ENCODE measurements around the gene PKP3. TPM values are rescaled to one million over a fixed set of nuclear protein-coding genes. Genes with fewer than 3 reads are reported as not detected.

The PKP3 gene
- total and polyA plus RNA-seq, 7 donors: 0.10 to 0.75 (median 0.15) TPM; not detected in 2

DNA sequence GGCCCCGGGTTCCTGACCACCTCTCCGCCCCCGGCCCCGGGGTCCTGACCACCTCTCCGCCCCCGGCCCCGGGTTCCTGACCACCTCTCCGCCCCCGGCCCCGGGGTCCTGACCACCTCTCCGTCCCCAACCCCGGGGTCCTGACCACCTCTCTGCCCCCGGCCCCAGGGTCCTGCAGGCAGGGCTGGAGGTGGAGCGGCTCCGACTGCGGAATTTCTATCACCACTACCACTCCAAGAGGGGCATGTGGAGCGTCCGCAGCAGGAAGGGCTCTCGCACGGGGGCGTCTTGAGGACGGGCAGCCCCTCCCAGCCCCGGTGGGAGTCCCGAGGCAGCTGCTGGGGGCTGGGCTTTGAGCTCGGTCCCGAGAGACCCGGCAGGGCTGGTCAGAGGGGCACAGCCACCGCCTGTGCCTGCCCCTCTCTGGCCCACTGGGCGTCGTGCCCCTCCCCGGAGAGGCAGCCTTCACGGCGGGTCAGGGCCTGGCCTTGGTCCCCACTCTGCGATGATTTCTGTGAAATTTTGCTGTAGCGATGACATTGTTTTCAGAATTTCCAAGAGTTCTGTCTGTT, 12.4 kb upstream of the PKP3 start:
- Histone ChIP-seq H3K9me3 (peaks cover 4% of the 10 kb centered on the region), H3K4me3 (no peak overlapping the region), H3K36me3 (ENCODE audit: insufficient read depth in 1 of 2, low read depth in 1 of 2) (no peaks in the 10 kb centered on the region), H3K27me3 (ENCODE audit: insufficient read depth in 3 of 3, low read length in 2 of 3) (peaks cover 0 to 33% (median 15%) of the 10 kb centered on the region in 3 donors), H3K27ac (no peak overlapping the region), H3K4me1 (no peaks in the 10 kb centered on the region)
- 46 to 61% (median 57%) methylated on average over 24 to 30 of the region's 35 CpGs for WGBS, 3 donors
- intact Hi-C loops (cut with DNase I): no loop called here
- ATAC-seq (no peak), DNase-seq (no peak)
- TF ChIP-seq, protein P1, sequence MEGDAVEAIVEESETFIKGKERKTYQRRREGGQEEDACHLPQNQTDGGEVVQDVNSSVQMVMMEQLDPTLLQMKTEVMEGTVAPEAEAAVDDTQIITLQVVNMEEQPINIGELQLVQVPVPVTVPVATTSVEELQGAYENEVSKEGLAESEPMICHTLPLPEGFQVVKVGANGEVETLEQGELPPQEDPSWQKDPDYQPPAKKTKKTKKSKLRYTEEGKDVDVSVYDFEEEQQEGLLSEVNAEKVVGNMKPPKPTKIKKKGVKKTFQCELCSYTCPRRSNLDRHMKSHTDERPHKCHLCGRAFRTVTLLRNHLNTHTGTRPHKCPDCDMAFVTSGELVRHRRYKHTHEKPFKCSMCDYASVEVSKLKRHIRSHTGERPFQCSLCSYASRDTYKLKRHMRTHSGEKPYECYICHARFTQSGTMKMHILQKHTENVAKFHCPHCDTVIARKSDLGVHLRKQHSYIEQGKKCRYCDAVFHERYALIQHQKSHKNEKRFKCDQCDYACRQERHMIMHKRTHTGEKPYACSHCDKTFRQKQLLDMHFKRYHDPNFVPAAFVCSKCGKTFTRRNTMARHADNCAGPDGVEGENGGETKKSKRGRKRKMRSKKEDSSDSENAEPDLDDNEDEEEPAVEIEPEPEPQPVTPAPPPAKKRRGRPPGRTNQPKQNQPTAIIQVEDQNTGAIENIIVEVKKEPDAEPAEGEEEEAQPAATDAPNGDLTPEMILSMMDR (IDR thresholded peaks at IDR 0.05): no peak

DNA sequence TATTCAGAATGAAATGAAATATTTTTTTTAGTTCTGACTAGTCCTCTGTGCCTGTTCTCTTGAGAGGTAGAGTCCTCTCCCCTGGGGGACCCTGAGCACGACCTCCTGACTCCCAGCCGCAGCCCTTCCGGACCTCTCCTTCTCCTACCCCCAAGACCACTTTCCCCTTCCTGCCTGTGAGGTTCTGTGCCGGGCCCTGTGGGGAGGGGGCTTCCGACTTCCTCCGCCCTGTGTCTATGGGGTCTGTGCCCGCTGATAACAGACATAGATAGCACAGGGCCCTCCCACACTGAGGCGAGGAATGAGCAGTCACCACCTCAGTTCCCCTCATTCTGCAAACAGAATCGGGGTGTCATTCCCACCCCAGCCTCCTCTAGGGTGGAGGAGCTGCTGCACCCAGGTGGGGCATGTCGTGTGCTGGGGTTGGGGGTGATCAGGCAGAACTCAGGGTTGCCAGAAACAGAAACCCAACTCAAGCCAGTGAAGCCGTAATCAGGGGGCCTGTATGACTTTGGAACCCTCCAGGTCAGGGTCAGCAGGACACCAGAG, 11.9 kb upstream of the PKP3 start:
- Histone ChIP-seq H3K27me3 (ENCODE audit: insufficient read depth in 3 of 3, low read length in 2 of 3) (peaks cover 0 to 32% (median 15%) of the 10 kb centered on the region in 3 donors), H3K36me3 (ENCODE audit: insufficient read depth in 1 of 2, low read depth in 1 of 2) (no peaks in the 10 kb centered on the region), H3K9me3 (peaks cover 4% of the 10 kb centered on the region), H3K4me1 (no peaks in the 10 kb centered on the region), H3K27ac (no peak overlapping the region), H3K4me3 (no peak overlapping the region)
- 62 to 70% (median 65%) methylated on average over 11 of the region's 11 CpGs for WGBS, 3 donors
- ATAC-seq: no peak
- DNase-seq: no peak
- TF ChIP-seq, protein P1 (IDR thresholded peaks at IDR 0.05): no peak
- intact Hi-C loops (cut with DNase I): no loop called here

DNA sequence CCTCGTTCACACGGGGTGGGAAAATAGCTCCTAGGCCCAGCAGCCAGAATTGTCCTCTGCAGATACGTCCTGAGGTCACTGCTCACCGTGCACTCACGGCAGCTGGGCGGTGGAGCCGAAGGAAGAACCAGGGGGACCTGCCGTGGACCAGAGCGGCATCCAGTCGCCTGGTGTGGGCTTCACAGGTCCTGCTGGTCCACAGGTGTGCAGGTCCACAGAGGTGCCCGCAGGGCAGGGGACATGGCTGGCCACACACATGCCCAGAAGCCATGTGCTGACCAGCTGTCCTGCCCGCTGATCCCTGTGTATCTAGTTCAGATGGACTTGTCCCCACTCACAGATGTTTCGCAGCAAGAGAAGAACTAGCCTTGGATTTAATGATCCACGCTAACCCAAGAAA, 10.6 kb upstream of the PKP3 start:
- intact Hi-C loops (cut with DNase I): no loop called here
- Histone ChIP-seq H3K4me1 (no peaks in the 10 kb centered on the region), H3K36me3 (ENCODE audit: insufficient read depth in 1 of 2, low read depth in 1 of 2) (no peaks in the 10 kb centered on the region), H3K27me3 (ENCODE audit: insufficient read depth in 3 of 3, low read length in 2 of 3) (peaks cover 0 to 21% (median 13%) of the 10 kb centered on the region in 3 donors), H3K9me3 (peaks cover 4% of the 10 kb centered on the region), H3K4me3 (no peak overlapping the region), H3K27ac (no peak overlapping the region)
- 82 to 87% (median 85%) methylated on average over 14 of the region's 14 CpGs for WGBS, 3 donors
- no peak for ATAC-seq
- DNase-seq: no peak
- TF ChIP-seq, protein P1 (IDR thresholded peaks at IDR 0.05): no peak

DNA sequence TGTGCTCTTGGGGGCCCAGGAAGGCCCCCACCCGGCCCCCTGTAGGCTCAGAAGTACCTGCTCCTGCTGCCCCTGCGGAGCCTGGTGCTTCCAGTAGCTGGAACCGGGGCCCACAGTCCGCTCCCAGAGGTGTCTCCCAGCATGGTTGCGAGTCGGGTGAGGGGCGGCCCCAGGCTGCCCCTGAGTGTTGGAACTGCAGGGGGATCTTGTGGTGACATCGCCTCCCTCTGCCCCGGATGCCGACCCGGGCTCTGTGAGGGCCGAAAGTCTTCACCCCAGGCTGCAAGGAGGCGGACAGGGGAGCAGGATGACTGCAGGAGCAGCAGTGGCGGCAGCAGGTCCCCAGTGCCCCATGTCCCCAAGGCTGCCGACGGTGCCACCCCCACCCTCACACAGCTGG, 9.5 kb upstream of the PKP3 start:
- Histone ChIP-seq H3K4me3 (no peak overlapping the region), H3K27ac (no peak overlapping the region), H3K4me1 (no peaks in the 10 kb centered on the region), H3K36me3 (ENCODE audit: insufficient read depth in 1 of 2, low read depth in 1 of 2) (no peaks in the 10 kb centered on the region), H3K9me3 (peaks cover 4% of the 10 kb centered on the region), H3K27me3 (ENCODE audit: insufficient read depth in 3 of 3, low read length in 2 of 3) (peaks cover 0 to 19% (median 11%) of the 10 kb centered on the region in 3 donors)
- TF ChIP-seq, protein P1 (IDR thresholded peaks at IDR 0.05): no peak
- ATAC-seq (no peak), DNase-seq (no peak)
- intact Hi-C loops (cut with DNase I): no loop called here
- 88 to 93% (median 91%) methylated on average over 16 of the region's 16 CpGs for WGBS, 3 donors

Data from psoas muscle (tissue), 8 donors.